Spleen (tissue), 11 donors: ENCODE results near the gene SACS. TPM values are rescaled to one million over a fixed set of nuclear protein-coding genes. Genes with fewer than 3 reads are reported as not detected.

Experiments
- DNase-seq: peaks from one replicate; pipeline ENCODE4 v3.0.0-alpha.2; 2020
- H3K27ac ChIP-seq, 8 donors: fragments of 200-600 bp; sonication (generic) in 7 of 8; 1 replicate in 4 of 8; 2 replicates in 4 of 8; pipeline versions ENCODE4 v1.5.0 to v1.8.0; 2016 to 2021; ENCODE audit warnings: inconsistent platforms in 4 of 8, mild to moderate bottlenecking in 4 of 8, moderate library complexity in 1 of 8
- H3K27me3 ChIP-seq, 7 donors: fragments of 200-600 bp; sonication (generic) in 6 of 7; replicated peaks in 1 of 7; 1 replicate in 4 of 7; 2 replicates in 3 of 7; pipeline versions ENCODE4 v1.5.0 to v1.8.0; 2016 to 2021; ENCODE audit warnings: inconsistent platforms in 3 of 7, mild to moderate bottlenecking in 1 of 7
- H3K36me3 ChIP-seq, 6 donors: fragments of 200-600 bp; sonication (generic) in 5 of 6; 1 replicate in 4 of 6; 2 replicates in 2 of 6; pipeline versions ENCODE4 v1.5.0 to v1.8.0; 2016 to 2021; ENCODE audit warnings: inconsistent platforms in 2 of 6
- H3K4me1 ChIP-seq, 6 donors: fragments of 200-600 bp; sonication (generic) in 5 of 6; 1 replicate in 3 of 6; 2 replicates in 3 of 6; pipeline versions ENCODE4 v1.5.0 to v1.8.0; 2016 to 2021; ENCODE audit warnings: inconsistent platforms in 3 of 6
- H3K4me3 ChIP-seq, 8 donors: fragments of 200-600 bp; sonication (generic) in 7 of 8; 1 replicate in 4 of 8; 2 replicates in 4 of 8; pipeline versions ENCODE4 v1.5.0 to v1.8.0; 2016 to 2021; ENCODE audit warnings: inconsistent platforms in 4 of 8, mild to moderate bottlenecking in 4 of 8, moderate library complexity in 2 of 8
- H3K9me3 ChIP-seq, 8 donors: fragments of 200-600 bp; sonication (generic) in 7 of 8; 1 replicate in 4 of 8; 2 replicates in 4 of 8; pipeline versions ENCODE4 v1.5.0 to v1.8.0; 2016 to 2021; ENCODE audit warnings: inconsistent platforms in 4 of 8
- CTCF ChIP-seq, 11 experiments: fragments of 200-600 bp in 7 of 11; fragments of 450-650 bp in 4 of 11; sonication (generic) in 4 of 11; IDR thresholded peaks in 8 of 11; conservative IDR thresholded peaks in 3 of 11; 1 replicate in 7 of 11; 2 replicates in 4 of 11; pipeline versions ENCODE4 v1.4.0 to v1.8.0; 2016 to 2021; ENCODE audit warnings: antibody characterized with exemption in 11 of 11, inconsistent platforms in 4 of 11, mild to moderate bottlenecking in 1 of 11
- POLR2A ChIP-seq, 3 donors: fragments of 450-650 bp; IDR thresholded peaks; one replicate each; pipeline ENCODE4 v1.5.1; 2017; ENCODE audit warnings: antibody characterized with exemption in 3 of 3, mild to moderate bottlenecking in 1 of 3
- POLR2AphosphoS5 ChIP-seq, 3 donors: sonication (generic); formaldehyde crosslinking; IDR thresholded peaks; one replicate each; pipeline ENCODE4 v1.5.1; 2017; ENCODE audit warnings: antibody characterized with exemption in 3 of 3
- WGBS, 5 donors: extraction: QIAGEN DNeasy Blood & Tissue Kit in 3 of 5; methylation state at CpG; one replicate each; pipeline versions ENCODE4 v1.1.5 to v1.1.7; 2013 to 2018; 5-methylcytosine and 5-hydroxymethylcytosine counted together
- intact Hi-C: fragments of 100-400 bp; cut with DNase I; formaldehyde crosslinking; loops from one replicate; pipeline ENCODE4 v1.15.0; 2023; ENCODE audit warnings: low total_unique reads
- polyA plus RNA-seq, 3 donors: library from polyadenylated mRNA; stranded (reverse); fragments of 200-250 nt; gene quantifications; one replicate each; pipeline ENCODE4 v1.2.1, GENCODE V29; 2013
- total RNA-seq, 7 donors: library from RNA; depleted of rRNA in 3 of 7; stranded (reverse); fragments of >200 nt in 3 of 7; fragmentation: NEBNext Ultra II Directional in 4 of 7; extraction: Animal tissue kit (Norgen Biotek cat#: 25700) in 4 of 7; gene quantifications; one replicate each; pipeline versions ENCODE4 v1.1.0 to v1.2.1, GENCODE V29; 2016 to 2021
- donor health status: healthy with polysubstance abuse.
- donor health status: DM: no; HTN: no; CAD: no; lungs with moderate emphysema.
- donor health status: DM: no; HTN: no; CAD: no.
- donor health status: Bipolar disorder and iron deficiency.
- donor health status: healthy.
- donor health status: DM: no; HTN: no; CAD: no.
- donor health status: DM: yes; HTN: yes; CAD: no.

Gene SACS
- total and polyA plus RNA-seq, 10 donors = 4.6 to 34.4 (median 23.1) TPM

GRCh38 chr13:23453132-23453531, 19.6 kb upstream of the SACS start:
- intact Hi-C loops = no loop called here
- no peaks in the 10 kb centered on the region for H3K4me1 ChIP-seq
- 76 to 94% (median 78%) methylated on average over 8 of the region's 8 CpGs for WGBS, 5 donors
- TF ChIP-seq CTCF (IDR thresholded peaks at IDR 0.05 in 8 of 11, conservative IDR thresholded peaks at IDR 0.05 in 3 of 11) = no peak
- TF ChIP-seq POLR2A (IDR thresholded peaks at IDR 0.05) = no peak
- TF ChIP-seq POLR2AphosphoS5 (IDR thresholded peaks at IDR 0.05) = no peak
- H3K36me3 ChIP-seq = no peaks in the 10 kb centered on the region
- H3K4me3 ChIP-seq = no peak overlapping the region
- H3K27me3 ChIP-seq = peaks cover 0 to 5% (median 0%) of the 10 kb centered on the region in 7 donors
- DNase-seq = no peak
- H3K27ac ChIP-seq = no peak overlapping the region
- H3K9me3 ChIP-seq = no peaks in the 10 kb centered on the region

- Histone ChIP-seq H3K36me3 (no peaks in the 10 kb centered on the region), H3K27me3 (no peaks in the 10 kb centered on the region), H3K4me1 (no peaks in the 10 kb centered on the region), H3K27ac (no peak overlapping the region), H3K9me3 (no peaks in the 10 kb centered on the region), H3K4me3 (no peak overlapping the region)
- intact Hi-C loops = no loop called here
- no peak for TF ChIP-seq POLR2A (IDR thresholded peaks at IDR 0.05)
- no peak for TF ChIP-seq CTCF (IDR thresholded peaks at IDR 0.05 in 8 of 11, conservative IDR thresholded peaks at IDR 0.05 in 3 of 11)
- no peak for TF ChIP-seq POLR2AphosphoS5 (IDR thresholded peaks at IDR 0.05)
- DNase-seq = no peak
- 28 to 45% (median 41%) methylated on average over 8 of the region's 8 CpGs for WGBS, 5 donors
These were observed 17.0 kb upstream of the SACS start for GRCh38 chr13:23450340-23451046.

- H3K9me3 ChIP-seq = no peaks in the 10 kb centered on the region
- DNase-seq = no peak
- H3K27ac ChIP-seq = no peak overlapping the region
- no peaks in the 10 kb centered on the region for H3K4me1 ChIP-seq
- no peaks in the 10 kb centered on the region for H3K27me3 ChIP-seq
- H3K36me3 ChIP-seq = no peaks in the 10 kb centered on the region
- WGBS, 5 donors = 71 to 82% (median 75%) methylated on average over 5 of the region's 5 CpGs
- TF ChIP-seq POLR2AphosphoS5 (IDR thresholded peaks at IDR 0.05) (no peak), CTCF (IDR thresholded peaks at IDR 0.05 in 8 of 11, conservative IDR thresholded peaks at IDR 0.05 in 3 of 11) (no peak), POLR2A (IDR thresholded peaks at IDR 0.05) (no peak)
- H3K4me3 ChIP-seq = no peak overlapping the region
- intact Hi-C loops = no loop called here
These were observed 16.1 kb upstream of the SACS start for GRCh38 chr13:23449398-23450162.

- no peaks in the 10 kb centered on the region for H3K27me3 ChIP-seq
- intact Hi-C loops = no loop called here
- DNase-seq = no peak
- H3K4me3 ChIP-seq = no peak overlapping the region
- TF ChIP-seq POLR2A (IDR thresholded peaks at IDR 0.05) = no peak
- TF ChIP-seq POLR2AphosphoS5 (IDR thresholded peaks at IDR 0.05) = no peak
- TF ChIP-seq CTCF (IDR thresholded peaks at IDR 0.05 in 8 of 11, conservative IDR thresholded peaks at IDR 0.05 in 3 of 11) = no peak
- H3K36me3 ChIP-seq = no peaks in the 10 kb centered on the region
- H3K4me1 ChIP-seq = no peaks in the 10 kb centered on the region
- 76 to 86% (median 81%) methylated on average over 3 of the region's 3 CpGs for WGBS, 5 donors
- H3K9me3 ChIP-seq = no peaks in the 10 kb centered on the region
- no peak overlapping the region for H3K27ac ChIP-seq
These were observed 14.4 kb upstream of the SACS start for GRCh38 chr13:23447927-23448326.
